ENCODE results near the gene GRIK3. TPM values are rescaled to one million over a fixed set of nuclear protein-coding genes. Genes with fewer than 3 reads are reported as not detected.

The GRIK3 gene
- total RNA-seq, result not detected in 2 replicates

DNA sequence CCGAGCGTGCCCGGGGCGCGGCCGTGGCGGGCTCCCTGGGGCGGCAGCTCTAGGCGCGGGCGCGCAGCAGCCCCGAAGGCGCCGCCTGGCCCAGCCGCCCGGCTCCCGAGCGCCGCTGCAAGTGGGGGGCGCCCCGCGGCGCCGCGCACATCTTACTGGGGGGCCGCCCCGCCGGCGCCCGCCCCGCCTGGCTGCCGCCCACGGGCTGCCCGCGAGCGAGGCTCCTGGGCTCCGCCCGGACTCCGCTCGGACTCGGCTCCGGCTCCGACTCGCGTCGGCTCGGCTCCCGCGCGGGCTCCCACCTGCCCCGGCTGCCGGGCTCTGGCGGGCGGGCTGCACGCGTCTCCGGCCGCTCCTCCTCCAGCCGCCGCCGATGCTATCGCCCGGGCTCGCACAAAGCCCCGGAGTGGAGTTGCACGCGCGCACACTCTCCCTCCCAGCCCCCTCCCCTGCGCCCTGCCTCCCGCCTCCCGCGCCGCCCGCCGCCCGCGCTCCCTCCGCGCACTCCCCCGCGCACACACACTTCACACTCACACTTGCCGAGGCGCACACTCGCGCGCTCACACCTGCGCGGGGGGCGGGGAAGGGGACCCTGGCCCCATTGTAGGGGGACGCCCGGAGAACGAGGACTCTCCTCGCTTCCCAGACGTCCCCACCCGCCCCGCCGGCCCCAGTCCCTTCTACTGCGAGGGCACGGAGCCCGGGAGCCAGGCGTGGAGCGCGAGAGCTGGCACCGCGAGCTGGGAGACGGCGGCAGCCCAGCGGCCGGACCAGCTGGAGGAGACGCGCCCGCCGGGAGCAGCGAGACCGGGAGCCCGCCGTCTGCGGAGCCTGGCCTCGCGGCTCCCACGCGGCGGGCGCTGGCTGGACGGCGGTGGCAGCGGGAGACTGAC, at the start of gene GRIK3:
Gene GRIK3 (minus strand): TSS at position 395 of the 893 bp plus-strand sequence. CDS start 407 bp downstream, outside the sequence.

Data from epithelial cell of umbilical artery (primary cell).